Panc1 (cell line): Measurements from ENCODE around the gene PKD1. TPM values are rescaled to one million over a fixed set of nuclear protein-coding genes. Genes with fewer than 3 reads are reported as not detected.

Source experiments
- ATAC-seq: fragments of 200-7000 bp; cut with Tn5 transposase; 2 replicates; pipeline ENCODE4 v1.9.1; 2020; ENCODE audit warnings: mild to moderate bottlenecking, moderate library complexity
- BruUV-seq: library from RNA; stranded (reverse); fragments of 400-500 nt; replicated peaks from 2 replicates; lab custom pipeline; 2021; lab: Mats Ljungman, UMichigan
- CTCF ChIA-PET: fragments of 300-600 bp; sonication (Branson Sonifier 250); formaldehyde crosslinking; loops from one replicate; lab custom pipeline; 2022; ENCODE audit warnings: antibody characterized with exemption; lab: Charles Lee
- POLR2A ChIA-PET: fragments of 300-600 bp; sonication (Branson Sonifier 250); formaldehyde crosslinking; loops from one replicate; lab custom pipeline; 2022; ENCODE audit warnings: antibody characterized with exemption; lab: Charles Lee
- DNase-seq: peaks from one replicate; pipeline ENCODE4 v3.0.0-alpha.2; 2010; ENCODE audit warnings: low read depth, low spot score
- H3K27ac ChIP-seq: 2 replicates; pipeline ENCODE4 v1.5.1; 2011; ENCODE audit warnings: mild to moderate bottlenecking, low read length, inconsistent platforms
- H3K27me3 ChIP-seq: fragments of 200-500 bp; sonication (Bioruptor generic); 2 replicates; pipeline ENCODE4 v1.6.0; 2014; ENCODE audit warnings: low read length, inconsistent platforms; ENCODE audit not compliant: control insufficient read depth, insufficient read depth
- H3K36me3 ChIP-seq: fragments of 200-500 bp; sonication (Bioruptor generic); 2 replicates; pipeline ENCODE4 v1.5.1; 2014; ENCODE audit warnings: inconsistent platforms, mild to moderate bottlenecking, low read length, moderate library complexity; ENCODE audit not compliant: control insufficient read depth, insufficient read depth
- H3K4me1 ChIP-seq: 2 replicates; pipeline ENCODE4 v1.5.1; 2011; ENCODE audit warnings: inconsistent platforms, mild to moderate bottlenecking, low read length, moderate library complexity; ENCODE audit not compliant: control insufficient read depth, insufficient read depth
- H3K4me3 ChIP-seq, 2 experiments: 2 replicates each; pipeline ENCODE4 v1.5.1; 2011 to 2012; ENCODE audit warnings: low read depth in 2 of 2, low read length in 2 of 2, mild to moderate bottlenecking in 2 of 2, inconsistent platforms in 1 of 2, moderate library complexity in 1 of 2
- H3K9me3 ChIP-seq: fragments of 200-500 bp; sonication (Bioruptor generic); 2 replicates; pipeline ENCODE4 v1.5.1; 2014; ENCODE audit warnings: low read depth, mild to moderate bottlenecking, inconsistent platforms, low read length, moderate library complexity; ENCODE audit not compliant: control insufficient read depth, insufficient read depth
- POLR2AphosphoS5 ChIP-seq: IDR thresholded peaks from 2 replicates; pipeline ENCODE4 v1.6.1; 2012; ENCODE audit warnings: mild to moderate bottlenecking, low read depth, low read length, moderate library complexity
- SIN3A ChIP-seq: IDR thresholded peaks from 2 replicates; pipeline ENCODE4 v1.6.1; 2012; ENCODE audit warnings: low read depth, mild to moderate bottlenecking, low read length, moderate library complexity, borderline replicate concordance; ENCODE audit not compliant: insufficient read depth
- TCF7L2 ChIP-seq: IDR thresholded peaks from 2 replicates; pipeline ENCODE4 v1.6.1; 2011; ENCODE audit warnings: mild to moderate bottlenecking, low read depth, low read length, inconsistent platforms
- in situ Hi-C: cut with HindIII; loops from 2 replicates; pipeline ENCODE4 v1.10.0; 2016; ENCODE audit warnings: low sequenced_read_pairs, low pct_unique_long_range_greater_than_20kb
- intact Hi-C: fragments of 100-400 bp; cut with micrococcal nuclease; formaldehyde crosslinking; loops from one replicate; pipeline ENCODE4 v1.10.0; 2022; ENCODE audit not compliant: unreplicated experiment
- total RNA-seq: library from RNA; stranded (reverse); gene quantifications from one replicate; pipeline ENCODE4 v1.2.1, GENCODE V29; 2021; ENCODE audit not compliant: unreplicated experiment
- TF ChIP-seq, protein P1 (sequence below): fragments of 450-650 bp; IDR thresholded peaks from 2 replicates; pipeline ENCODE4 v1.5.1; 2017; ENCODE audit warnings: mild to moderate bottlenecking
- TF ChIP-seq, protein P2 (sequence below), 2 experiments: IDR thresholded peaks; 2 replicates each; pipeline ENCODE4 v1.6.1; 2011 to 2012; ENCODE audit warnings: low read depth in 2 of 2, control low read depth in 1 of 2, low read length in 1 of 2, mild to moderate bottlenecking in 1 of 2, moderate library complexity in 1 of 2; ENCODE audit not compliant: insufficient read depth in 1 of 2

Gene PKD1
- total RNA-seq, 1 experiment from 2014 or later: 279 TPM

DNA sequence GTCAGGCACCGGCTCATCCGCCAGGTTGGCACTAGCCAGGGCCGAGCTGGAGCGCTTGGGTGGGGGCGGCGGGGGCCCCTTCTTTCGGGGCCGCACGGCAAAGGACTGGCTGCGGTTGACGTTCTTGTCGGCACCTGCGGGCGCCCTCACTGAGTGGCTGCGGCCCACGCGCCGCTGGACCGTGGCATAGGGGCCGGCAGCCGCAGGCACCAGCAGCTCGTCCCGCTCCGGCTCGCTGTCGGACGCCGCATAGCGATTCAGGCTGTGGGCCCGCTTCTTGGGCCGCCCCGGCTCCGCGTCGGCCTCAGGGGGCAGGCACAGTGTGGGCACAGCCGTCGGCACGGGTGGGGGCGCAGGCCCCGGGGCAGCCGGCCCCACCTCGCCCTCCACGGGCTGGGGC lies 44.8 kb upstream of the PKD1 start:
- intact Hi-C loops: no loop called here

DNA sequence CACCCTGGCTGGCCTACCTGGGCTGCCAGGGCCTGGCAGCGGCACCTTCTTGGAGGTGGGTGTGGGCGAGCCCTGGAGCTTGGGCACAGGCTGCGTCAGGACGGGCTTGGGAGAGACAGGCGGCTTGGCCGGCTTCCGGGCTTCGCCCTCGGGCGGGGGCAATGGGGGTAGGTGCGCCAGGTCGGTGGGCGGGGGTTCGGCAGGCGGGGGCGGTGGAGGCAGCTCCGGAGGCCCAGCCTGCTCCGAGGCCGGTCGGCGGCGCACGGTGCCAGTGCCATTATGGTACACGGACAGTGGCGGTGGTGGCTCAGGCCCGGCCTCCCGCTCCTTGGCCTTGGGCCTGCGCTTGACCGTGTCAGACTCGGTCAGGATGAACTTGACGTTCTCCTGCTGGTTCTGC lies 43.9 kb upstream of the PKD1 start:
- Histone ChIP-seq H3K27me3 (no peaks in the 10 kb centered on the region), H3K36me3 (no peaks in the 10 kb centered on the region), H3K4me1 (no peaks in the 10 kb centered on the region), H3K27ac (no peak overlapping the region), H3K9me3 (no peaks in the 10 kb centered on the region), H3K4me3 (no peak overlapping the region)
- in situ Hi-C loops: no loop called here
- CTCF ChIA-PET: no interaction called here
- ATAC-seq (no peak), DNase-seq (no peak)
- TF ChIP-seq, protein P1, sequence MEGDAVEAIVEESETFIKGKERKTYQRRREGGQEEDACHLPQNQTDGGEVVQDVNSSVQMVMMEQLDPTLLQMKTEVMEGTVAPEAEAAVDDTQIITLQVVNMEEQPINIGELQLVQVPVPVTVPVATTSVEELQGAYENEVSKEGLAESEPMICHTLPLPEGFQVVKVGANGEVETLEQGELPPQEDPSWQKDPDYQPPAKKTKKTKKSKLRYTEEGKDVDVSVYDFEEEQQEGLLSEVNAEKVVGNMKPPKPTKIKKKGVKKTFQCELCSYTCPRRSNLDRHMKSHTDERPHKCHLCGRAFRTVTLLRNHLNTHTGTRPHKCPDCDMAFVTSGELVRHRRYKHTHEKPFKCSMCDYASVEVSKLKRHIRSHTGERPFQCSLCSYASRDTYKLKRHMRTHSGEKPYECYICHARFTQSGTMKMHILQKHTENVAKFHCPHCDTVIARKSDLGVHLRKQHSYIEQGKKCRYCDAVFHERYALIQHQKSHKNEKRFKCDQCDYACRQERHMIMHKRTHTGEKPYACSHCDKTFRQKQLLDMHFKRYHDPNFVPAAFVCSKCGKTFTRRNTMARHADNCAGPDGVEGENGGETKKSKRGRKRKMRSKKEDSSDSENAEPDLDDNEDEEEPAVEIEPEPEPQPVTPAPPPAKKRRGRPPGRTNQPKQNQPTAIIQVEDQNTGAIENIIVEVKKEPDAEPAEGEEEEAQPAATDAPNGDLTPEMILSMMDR: no peak
- TF ChIP-seq POLR2AphosphoS5 (no peak), TCF7L2 (no peak), SIN3A (no peak)
- TF ChIP-seq, protein P2, sequence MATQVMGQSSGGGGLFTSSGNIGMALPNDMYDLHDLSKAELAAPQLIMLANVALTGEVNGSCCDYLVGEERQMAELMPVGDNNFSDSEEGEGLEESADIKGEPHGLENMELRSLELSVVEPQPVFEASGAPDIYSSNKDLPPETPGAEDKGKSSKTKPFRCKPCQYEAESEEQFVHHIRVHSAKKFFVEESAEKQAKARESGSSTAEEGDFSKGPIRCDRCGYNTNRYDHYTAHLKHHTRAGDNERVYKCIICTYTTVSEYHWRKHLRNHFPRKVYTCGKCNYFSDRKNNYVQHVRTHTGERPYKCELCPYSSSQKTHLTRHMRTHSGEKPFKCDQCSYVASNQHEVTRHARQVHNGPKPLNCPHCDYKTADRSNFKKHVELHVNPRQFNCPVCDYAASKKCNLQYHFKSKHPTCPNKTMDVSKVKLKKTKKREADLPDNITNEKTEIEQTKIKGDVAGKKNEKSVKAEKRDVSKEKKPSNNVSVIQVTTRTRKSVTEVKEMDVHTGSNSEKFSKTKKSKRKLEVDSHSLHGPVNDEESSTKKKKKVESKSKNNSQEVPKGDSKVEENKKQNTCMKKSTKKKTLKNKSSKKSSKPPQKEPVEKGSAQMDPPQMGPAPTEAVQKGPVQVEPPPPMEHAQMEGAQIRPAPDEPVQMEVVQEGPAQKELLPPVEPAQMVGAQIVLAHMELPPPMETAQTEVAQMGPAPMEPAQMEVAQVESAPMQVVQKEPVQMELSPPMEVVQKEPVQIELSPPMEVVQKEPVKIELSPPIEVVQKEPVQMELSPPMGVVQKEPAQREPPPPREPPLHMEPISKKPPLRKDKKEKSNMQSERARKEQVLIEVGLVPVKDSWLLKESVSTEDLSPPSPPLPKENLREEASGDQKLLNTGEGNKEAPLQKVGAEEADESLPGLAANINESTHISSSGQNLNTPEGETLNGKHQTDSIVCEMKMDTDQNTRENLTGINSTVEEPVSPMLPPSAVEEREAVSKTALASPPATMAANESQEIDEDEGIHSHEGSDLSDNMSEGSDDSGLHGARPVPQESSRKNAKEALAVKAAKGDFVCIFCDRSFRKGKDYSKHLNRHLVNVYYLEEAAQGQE (IDR thresholded peaks at IDR 0.05; ENCODE audit: insufficient read depth in 1 of 2, low read depth in 2 of 2, low read length in 1 of 2): no peak
- POLR2A ChIA-PET: no interaction called here
- BruUV-seq: no TSS peak
- intact Hi-C loops: no loop called here

More for the DNA sequence above, 44.8 kb upstream of the PKD1 start:
- POLR2A ChIA-PET: no interaction called here
- BruUV-seq: no TSS peak
- Histone ChIP-seq H3K27me3 (no peaks in the 10 kb centered on the region), H3K36me3 (no peaks in the 10 kb centered on the region), H3K27ac (no peak overlapping the region), H3K9me3 (no peaks in the 10 kb centered on the region), H3K4me3 (no peak overlapping the region), H3K4me1 (no peaks in the 10 kb centered on the region)
- DNase-seq (no peak), ATAC-seq (no peak)
- in situ Hi-C loops: no loop called here
- CTCF ChIA-PET: no interaction called here
- TF ChIP-seq SIN3A (no peak), TCF7L2 (no peak), POLR2AphosphoS5 (no peak)
- TF ChIP-seq, protein P1: no peak
- TF ChIP-seq, protein P2 (IDR thresholded peaks at IDR 0.05; ENCODE audit: insufficient read depth in 1 of 2, low read depth in 2 of 2, low read length in 1 of 2): no peak
